Measurements from ENCODE around the gene PNP. TPM values are rescaled to one million over a fixed set of nuclear protein-coding genes. Genes with fewer than 3 reads are reported as not detected.
"Not testable (repeated sequence)": the region's sequence is repeated elsewhere in the genome, so short reads cannot be mapped to it uniquely, and the experiment has no call there.

Gene PNP
- total and polyA plus RNA-seq, 2 experiments from 2014 or later = 24.6 to 39.6 TPM

DNA sequence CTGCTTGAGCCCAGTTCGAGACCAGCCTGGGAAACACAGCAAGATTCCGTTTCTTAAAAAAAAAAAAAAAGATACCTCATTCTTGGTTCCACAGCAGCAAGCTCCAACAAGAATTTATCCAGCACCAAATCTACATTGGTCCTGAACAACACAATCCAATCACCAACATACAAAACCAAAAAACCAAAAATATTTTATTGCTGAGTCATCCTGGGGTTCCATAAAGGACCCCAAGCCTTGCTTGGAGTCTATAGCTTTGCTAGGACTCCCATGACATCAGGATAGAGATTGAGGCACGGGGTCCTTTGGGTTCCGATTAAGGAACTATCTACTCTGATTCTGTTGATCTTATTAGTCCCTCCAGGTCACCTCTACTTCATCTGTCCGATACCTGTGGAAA, 22.3 kb upstream of the PNP start:
- in situ Hi-C loops (cut with MboI) = no loop called here
- Histone ChIP-seq H3K4me1 (ENCODE audit: insufficient read depth) (no peaks in the 10 kb centered on the region), H3K27ac (no peak overlapping the region), H4K20me1 (ENCODE audit: insufficient read depth) (no peaks in the 10 kb centered on the region), H3K9ac (no peak overlapping the region), H3K4me2 (ENCODE audit: unreplicated experiment) (no peak overlapping the region), H2AFZ (no peak overlapping the region), H3F3A (ENCODE audit: insufficient read depth) (no peaks in the 10 kb centered on the region), H3K9me3 (ENCODE audit: low read depth) (no peaks in the 10 kb centered on the region), H3K79me2 (ENCODE audit: insufficient read depth) (no peaks in the 10 kb centered on the region), H3K9me2 (ENCODE audit: insufficient read depth) (no peaks in the 10 kb centered on the region), H3K36me3 (ENCODE audit: low read depth) (peaks cover 49% of the 10 kb centered on the region), H3K27me3 (replicated peaks; ENCODE audit: insufficient read depth) (no peaks in the 10 kb centered on the region), H3K4me3 (no peak overlapping the region)
- 95 to 100% methylated on average over 5 of the region's 5 CpGs for whole genome bisulfite sequencing, 2 experiments (ENCODE audit: low coverage in 1 of 2, low lambda C conversion rate in 2 of 2, missing lambda C conversion rate in 2 of 2)
- DNase-seq = no peak
- TF ChIP-seq EZH2 (IDR thresholded peaks at IDR 0.05; ENCODE audit: insufficient read depth, poor library complexity, severe bottlenecking) (no peak), EZH2phosphoT487 (IDR thresholded peaks at IDR 0.05; ENCODE audit: insufficient read depth, low read depth) (no peak)

DNA sequence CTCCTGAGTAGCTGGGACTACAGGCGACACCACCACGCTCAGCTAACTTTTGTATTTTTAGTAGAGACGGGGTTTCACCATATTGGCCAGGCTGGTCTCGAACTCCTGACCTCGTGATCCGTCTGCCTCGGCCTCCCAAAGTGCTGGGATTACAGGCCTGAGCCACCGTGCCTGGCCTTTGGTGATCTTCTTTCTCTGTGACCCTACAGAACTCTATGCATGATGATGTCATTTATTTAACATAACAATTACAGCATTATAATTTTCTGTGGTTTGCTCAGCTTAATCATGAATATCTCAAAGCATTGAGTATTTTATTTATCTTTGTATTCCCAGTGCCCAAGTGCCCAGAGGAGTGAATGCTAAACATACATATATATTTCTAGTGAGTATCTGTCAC, 16.4 kb upstream of the PNP start:
- H3K79me2 ChIP-seq (ENCODE audit: insufficient read depth) = peaks cover 44% of the 10 kb centered on the region
- H3K9me2 ChIP-seq (ENCODE audit: insufficient read depth); H2AFZ ChIP-seq; H4K20me1 ChIP-seq (ENCODE audit: insufficient read depth); H3K4me3 ChIP-seq; H3K27ac ChIP-seq; H3K27me3 ChIP-seq (replicated peaks; ENCODE audit: insufficient read depth); H3K4me2 ChIP-seq (ENCODE audit: unreplicated experiment); DNase-seq; in situ Hi-C loops (cut with MboI); H3K9ac ChIP-seq; H3K9me3 ChIP-seq (ENCODE audit: low read depth): not testable (repeated sequence)
- H3F3A ChIP-seq (ENCODE audit: insufficient read depth) = peaks cover 22% of the 10 kb centered on the region
- H3K4me1 ChIP-seq (ENCODE audit: insufficient read depth) = peaks cover 18% of the 10 kb centered on the region
- WGBS, 2 experiments (ENCODE audit: low coverage in 1 of 2, low lambda C conversion rate in 2 of 2, missing lambda C conversion rate in 2 of 2) = 88 to 94% methylated on average over 8 of the region's 8 CpGs
- H3K36me3 ChIP-seq (ENCODE audit: low read depth) = peaks cover 40% of the 10 kb centered on the region

DNA sequence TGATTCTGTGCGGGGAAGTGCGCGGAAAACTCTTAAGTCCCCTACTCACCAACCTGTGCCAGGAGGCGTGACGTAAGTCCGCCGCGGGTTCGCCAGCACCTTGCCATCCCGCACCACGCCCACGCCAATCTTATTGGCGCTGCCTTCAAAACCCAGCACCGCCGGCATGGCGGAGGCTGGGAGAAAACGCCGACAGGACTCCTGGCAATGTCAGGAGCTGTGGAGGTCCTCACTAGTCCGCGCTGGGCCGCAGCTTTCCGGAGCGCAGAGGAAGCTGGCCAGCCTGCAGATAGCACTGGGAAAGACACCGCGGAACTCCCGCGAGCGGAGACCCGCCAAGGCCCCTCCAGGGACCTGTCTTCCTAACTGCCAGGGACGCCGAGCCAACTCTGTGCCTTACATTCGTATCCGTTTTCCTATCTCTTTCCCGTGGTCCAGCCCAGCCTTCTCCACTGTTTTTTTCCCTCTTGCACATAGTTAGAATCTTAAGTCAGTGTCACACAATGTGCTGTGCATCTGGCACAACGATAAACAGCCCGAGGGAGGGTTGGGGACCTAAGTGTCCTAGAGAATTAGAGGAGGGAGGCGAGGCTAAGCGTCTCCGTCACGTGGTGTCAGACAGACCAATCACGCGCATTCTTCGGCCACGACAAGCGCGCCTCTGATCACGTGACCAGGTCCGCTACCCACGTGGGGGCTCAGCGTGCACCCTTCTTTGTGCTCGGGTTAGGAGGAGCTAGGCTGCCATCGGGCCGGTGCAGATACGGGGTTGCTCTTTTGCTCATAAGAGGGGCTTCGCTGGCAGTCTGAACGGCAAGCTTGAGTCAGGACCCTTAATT, 14.5 kb upstream of the PNP start, which contains the start of the genes APEX1 and OSGEP:
TSS of gene APEX1 (plus strand) at position 711 of the 839 bp plus-strand sequence. CDS start 420 bp downstream, outside the sequence.
TSS of gene OSGEP (minus strand) at position 297 of the 839 bp plus-strand sequence. CDS start at position 168, 129 bp downstream.
- H3K4me1 ChIP-seq (ENCODE audit: insufficient read depth) = peaks cover 19% of the 10 kb centered on the region
- in situ Hi-C loops (cut with MboI) = no loop called here
- H3K27me3 ChIP-seq (replicated peaks; ENCODE audit: insufficient read depth) = no peaks in the 10 kb centered on the region
- H3K4me3 ChIP-seq = peak within 1 kb of the TSS; percentile 88
- peak; percentile 100 for DNase-seq
- H3K4me2 ChIP-seq (ENCODE audit: unreplicated experiment) = peak within 1 kb of the TSS; percentile 96
- WGBS, 2 experiments (ENCODE audit: low coverage in 1 of 2, low lambda C conversion rate in 2 of 2, missing lambda C conversion rate in 2 of 2) = 0 to 1% methylated on average over 56 of the region's 56 CpGs
- peaks cover 63% of the 10 kb centered on the region for H3K79me2 ChIP-seq (ENCODE audit: insufficient read depth)
- TF ChIP-seq EZH2phosphoT487 (IDR thresholded peaks at IDR 0.05; ENCODE audit: insufficient read depth, low read depth) = no peak
- TF ChIP-seq EZH2 (IDR thresholded peaks at IDR 0.05; ENCODE audit: insufficient read depth, poor library complexity, severe bottlenecking) = no peak
- H3K9ac ChIP-seq = peak within 1 kb of the TSS; percentile 95
- peak within 1 kb of the TSS; percentile 90 for H2AFZ ChIP-seq
- peak within 1 kb of the TSS; percentile 98 for H3K27ac ChIP-seq
- peaks cover 23% of the 10 kb centered on the region for H3K36me3 ChIP-seq (ENCODE audit: low read depth)
- H4K20me1 ChIP-seq (ENCODE audit: insufficient read depth) = no peaks in the 10 kb centered on the region
- H3F3A ChIP-seq (ENCODE audit: insufficient read depth) = peaks cover 22% of the 10 kb centered on the region
- no peaks in the 10 kb centered on the region for H3K9me2 ChIP-seq (ENCODE audit: insufficient read depth)
- no peaks in the 10 kb centered on the region for H3K9me3 ChIP-seq (ENCODE audit: low read depth)

DNA sequence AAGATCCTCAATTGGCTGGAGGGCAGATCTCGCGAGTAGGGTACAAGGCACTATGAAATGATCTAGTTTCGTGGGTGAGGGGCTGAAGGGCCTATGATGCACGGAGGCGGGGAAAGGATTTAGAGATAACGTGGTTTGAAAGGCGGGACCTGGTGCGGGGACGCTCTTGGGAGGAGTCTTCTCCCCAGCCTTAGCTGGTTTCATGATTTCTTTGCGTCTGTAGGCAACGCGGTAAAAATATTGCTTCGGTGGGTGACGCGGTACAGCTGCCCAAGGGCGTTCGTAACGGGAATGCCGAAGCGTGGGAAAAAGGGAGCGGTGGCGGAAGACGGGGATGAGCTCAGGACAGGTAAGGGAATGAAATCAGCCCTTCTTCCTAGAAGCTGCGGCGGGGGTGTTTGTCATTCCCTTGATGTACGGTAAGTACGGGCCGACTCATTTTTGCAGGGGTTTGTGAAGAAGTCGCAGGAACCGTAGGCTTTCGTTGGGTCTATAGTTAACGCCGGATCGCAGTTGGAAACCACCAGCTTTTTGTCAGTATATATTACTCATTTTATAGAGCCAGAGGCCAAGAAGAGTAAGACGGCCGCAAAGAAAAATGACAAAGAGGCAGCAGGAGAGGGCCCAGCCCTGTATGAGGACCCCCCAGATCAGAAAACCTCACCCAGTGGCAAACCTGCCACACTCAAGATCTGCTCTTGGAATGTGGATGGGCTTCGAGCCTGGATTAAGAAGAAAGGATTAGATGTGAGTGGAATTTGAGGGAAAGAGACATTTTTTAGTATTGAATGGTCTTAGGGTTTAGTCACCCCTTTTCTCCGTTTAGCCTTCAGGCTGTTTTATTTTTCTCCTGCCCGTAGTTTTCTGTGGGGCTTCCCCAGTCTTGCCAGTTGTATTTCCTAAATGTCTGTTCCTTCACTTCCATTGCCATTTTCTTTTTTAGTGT, 13.6 kb upstream of the PNP start:
- TF ChIP-seq EZH2phosphoT487 (IDR thresholded peaks at IDR 0.05; ENCODE audit: insufficient read depth, low read depth) (no peak), EZH2 (IDR thresholded peaks at IDR 0.05; ENCODE audit: insufficient read depth, poor library complexity, severe bottlenecking) (no peak)
- H3K9ac ChIP-seq = peak overlapping the region; percentile 95
- peak overlapping the region; percentile 98 for H3K27ac ChIP-seq
- peaks cover 28% of the 10 kb centered on the region for H3K4me1 ChIP-seq (ENCODE audit: insufficient read depth)
- in situ Hi-C loops (cut with MboI) = no loop called here
- peak overlapping the region; percentile 88 for H3K4me3 ChIP-seq
- no peaks in the 10 kb centered on the region for H3K9me3 ChIP-seq (ENCODE audit: low read depth)
- peaks cover 22% of the 10 kb centered on the region for H3K36me3 ChIP-seq (ENCODE audit: low read depth)
- H3K4me2 ChIP-seq (ENCODE audit: unreplicated experiment) = peak overlapping the region; percentile 96
- peak overlapping the region; percentile 90 for H2AFZ ChIP-seq
- 1% methylated on average over 39 of the region's 39 CpGs for WGBS, 2 experiments (ENCODE audit: low coverage in 1 of 2, low lambda C conversion rate in 2 of 2, missing lambda C conversion rate in 2 of 2)
- H4K20me1 ChIP-seq (ENCODE audit: insufficient read depth) = no peaks in the 10 kb centered on the region
- H3K27me3 ChIP-seq (replicated peaks; ENCODE audit: insufficient read depth) = no peaks in the 10 kb centered on the region
- no peaks in the 10 kb centered on the region for H3K9me2 ChIP-seq (ENCODE audit: insufficient read depth)
- peaks cover 22% of the 10 kb centered on the region for H3F3A ChIP-seq (ENCODE audit: insufficient read depth)
- H3K79me2 ChIP-seq (ENCODE audit: insufficient read depth) = peaks cover 72% of the 10 kb centered on the region
- peak; percentile 93 for DNase-seq
